GM12878 (cell line): ENCODE measurements around the gene CLDN7. TPM values are rescaled to one million over a fixed set of nuclear protein-coding genes. Genes with fewer than 3 reads are reported as not detected.
A peak's percentile ranks its signal among the peaks of the same experiment; 100 is the strongest.

Experiments
- BCL3 ChIP-seq: IDR thresholded peaks from 2 replicates; pipeline ENCODE4 v1.6.1; 2011; ENCODE audit warnings: borderline replicate concordance, low read depth, mild to moderate bottlenecking, moderate library complexity, low read length; ENCODE audit not compliant: insufficient read depth, poor library complexity, severe bottlenecking
- BHLHE40 ChIP-seq, 2 experiments: fragments of 450-650 bp in 1 of 2; IDR thresholded peaks; 2 replicates each; pipeline ENCODE4 v1.6.1; 2011 to 2017; ENCODE audit warnings: low read depth in 2 of 2, borderline replicate concordance in 1 of 2, improper control_type of control experiment in 1 of 2, low read length in 1 of 2, mild to moderate bottlenecking in 1 of 2
- BMI1 ChIP-seq: fragments of 450-650 bp; IDR thresholded peaks from 2 replicates; pipeline ENCODE4 v1.6.1; 2016; ENCODE audit warnings: mild to moderate bottlenecking, moderate library complexity, borderline replicate concordance
- CREB1 ChIP-seq: IDR thresholded peaks from 2 replicates; pipeline ENCODE4 v1.6.1; 2012; ENCODE audit warnings: low read depth, mild to moderate bottlenecking, inconsistent platforms
- FOS ChIP-seq: IDR thresholded peaks from 3 replicates; pipeline ENCODE4 v1.6.1; 2011; ENCODE audit warnings: borderline replicate concordance; ENCODE audit not compliant: insufficient read length; ENCODE audit errors: extremely low read depth
- FOXM1 ChIP-seq: IDR thresholded peaks from 2 replicates; pipeline ENCODE4 v1.6.1; 2012; ENCODE audit warnings: low read depth, mild to moderate bottlenecking, inconsistent platforms, low read length, moderate library complexity
- HCFC1 ChIP-seq: fragments of 150-350 bp; IDR thresholded peaks from 2 replicates; pipeline ENCODE4 v1.6.1; 2014; ENCODE audit warnings: low read length
- IKZF1 ChIP-seq: fragments of 450-650 bp; conservative IDR thresholded peaks from 2 replicates; pipeline ENCODE4 v1.6.1; 2017; ENCODE audit warnings: antibody characterized with exemption, mild to moderate bottlenecking
- IRF5 ChIP-seq: fragments of 450-650 bp; IDR thresholded peaks from 2 replicates; pipeline ENCODE4 v1.6.1; 2017; ENCODE audit warnings: borderline replicate concordance
- KLF5 ChIP-seq: fragments of 450-650 bp; IDR thresholded peaks from 2 replicates; pipeline ENCODE4 v1.6.1; 2014; ENCODE audit warnings: mild to moderate bottlenecking; ENCODE audit not compliant: partially characterized antibody
- NR2C1 ChIP-seq: fragments of 450-650 bp; IDR thresholded peaks from 2 replicates; pipeline ENCODE4 v1.6.1; 2017; ENCODE audit warnings: antibody characterized with exemption, mild to moderate bottlenecking, moderate library complexity
- NR2C2 ChIP-seq: IDR thresholded peaks from 2 replicates; pipeline ENCODE4 v1.6.1; 2011; ENCODE audit warnings: borderline replicate concordance, low read depth; ENCODE audit not compliant: control insufficient read depth, insufficient read length
- PAX8 ChIP-seq: fragments of 450-650 bp; IDR thresholded peaks from 2 replicates; pipeline ENCODE4 v1.6.1; 2017; ENCODE audit warnings: mild to moderate bottlenecking, moderate library complexity
- PML ChIP-seq: IDR thresholded peaks from 2 replicates; pipeline ENCODE4 v1.6.1; 2012; ENCODE audit warnings: low read length, inconsistent platforms
- RAD21 ChIP-seq: IDR thresholded peaks from 2 replicates; pipeline ENCODE4 v1.6.1; 2011; ENCODE audit warnings: mild to moderate bottlenecking, low read depth, low read length, moderate library complexity; ENCODE audit not compliant: insufficient read depth
- RCOR1 ChIP-seq: conservative IDR thresholded peaks from 2 replicates; pipeline ENCODE4 v1.6.1; 2012; ENCODE audit warnings: low read depth, low read length, improper control_type of control experiment
- SMARCA5 ChIP-seq: fragments of 450-650 bp; IDR thresholded peaks from 2 replicates; pipeline ENCODE4 v1.6.1; 2017; ENCODE audit warnings: mild to moderate bottlenecking
- STAT3 ChIP-seq: IDR thresholded peaks from 2 replicates; pipeline ENCODE4 v1.6.1; 2011; ENCODE audit warnings: low read depth, low read length, improper control_type of control experiment
- TAF1 ChIP-seq: IDR thresholded peaks from 2 replicates; pipeline ENCODE4 v1.6.1; 2011; ENCODE audit warnings: mild to moderate bottlenecking, low read depth, low read length, borderline replicate concordance
- YY1 ChIP-seq: IDR thresholded peaks from 2 replicates; pipeline ENCODE4 v1.6.1; 2011; ENCODE audit warnings: low read depth, mild to moderate bottlenecking, low read length
- ZBED1 ChIP-seq: IDR thresholded peaks from 2 replicates; pipeline ENCODE4 v1.6.1; 2016; ENCODE audit warnings: borderline replicate concordance
- ZNF24 ChIP-seq: fragments of 450-650 bp; IDR thresholded peaks from 2 replicates; pipeline ENCODE4 v1.6.1; 2017; ENCODE audit warnings: antibody characterized with exemption, mild to moderate bottlenecking
- ZNF384 ChIP-seq: IDR thresholded peaks from 2 replicates; pipeline ENCODE4 v1.6.1; 2012; ENCODE audit warnings: low read depth, mild to moderate bottlenecking, low read length, improper control_type of control experiment, borderline replicate concordance
- polyA plus RNA-seq, 11 experiments: library from polyadenylated mRNA; depleted of rRNA in 4 of 11; unstranded in 6 of 11; stranded (reverse) in 5 of 11; fragments of >200 nt; fragmentation: Nextera tagmentation in 4 of 11; fragmentation: Illumina TruSeq in 1 of 11; extraction: Ambion mirVana in 4 of 11; extraction: Trizol in 1 of 11; gene quantifications; 1 replicate in 1 of 11; 2 replicates in 10 of 11; pipeline versions ENCODE4 v1.2.1 to v1.2.3, GENCODE V29; 2011 to 2016; ENCODE audit warnings: inconsistent platforms in 2 of 11, missing spikeins in 2 of 11, low read depth in 1 of 11
- total RNA-seq, 4 experiments: library from RNA; depleted of rRNA in 3 of 4; stranded (reverse); fragments of >200 nt in 3 of 4; fragmentation: Illumina TruSeq in 1 of 4; extraction: Trizol in 1 of 4; gene quantifications; 2 replicates each; pipeline versions ENCODE4 v1.2.1 to v1.2.3, GENCODE V29; 2013 to 2021
- TF ChIP-seq, protein P1 (sequence below): IDR thresholded peaks from 2 replicates; pipeline ENCODE4 v1.6.1; 2012; ENCODE audit warnings: mild to moderate bottlenecking, low read depth, low read length

Gene CLDN7
- total and polyA plus RNA-seq, 10 of the 15 experiments (the other 5 are each of a cell fraction or from before 2014, with no cell fraction given) = 0.19 to 1.3 (median 0.36) TPM; not detected in 5

DNA sequence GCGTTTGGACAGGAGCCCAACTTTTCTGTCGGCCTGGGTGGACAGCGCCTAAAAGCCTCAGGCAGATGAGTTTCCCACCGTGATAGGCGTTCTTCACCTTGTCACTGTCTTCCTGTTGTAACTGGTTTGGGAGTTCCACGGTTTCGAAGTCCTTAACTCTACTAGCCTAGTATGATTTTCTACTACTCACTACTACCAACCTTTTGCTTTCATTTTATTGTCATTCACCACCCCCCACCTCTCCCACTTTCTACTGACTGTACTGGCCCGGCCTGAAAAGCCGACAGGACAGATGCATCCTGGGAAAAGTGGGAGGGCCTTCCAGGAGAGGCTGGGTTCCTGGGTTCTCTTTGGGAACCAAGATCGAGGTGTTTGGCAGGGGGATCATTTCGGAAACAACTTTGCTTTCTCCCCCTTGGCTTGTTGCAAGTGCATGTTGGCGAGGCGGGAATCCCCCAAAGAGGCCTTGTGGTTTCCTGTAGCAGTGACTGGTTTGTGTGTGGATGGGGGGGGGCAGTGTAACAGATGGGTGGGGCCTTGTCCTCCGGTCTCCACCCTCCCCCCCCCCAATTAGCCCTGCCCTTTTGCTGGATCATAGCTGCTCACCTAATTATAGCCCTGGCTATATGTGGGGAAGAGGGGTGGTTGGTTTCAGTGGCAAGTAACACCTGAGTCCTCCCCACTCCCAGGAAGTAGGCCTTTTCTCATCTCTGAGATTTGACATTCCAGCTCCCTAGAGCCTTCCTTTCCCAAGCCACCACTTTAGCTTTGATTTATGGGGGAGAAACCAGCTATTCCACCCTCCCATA, 46.6 kb upstream of the CLDN7 start (continued):
- TF ChIP-seq, protein P1, sequence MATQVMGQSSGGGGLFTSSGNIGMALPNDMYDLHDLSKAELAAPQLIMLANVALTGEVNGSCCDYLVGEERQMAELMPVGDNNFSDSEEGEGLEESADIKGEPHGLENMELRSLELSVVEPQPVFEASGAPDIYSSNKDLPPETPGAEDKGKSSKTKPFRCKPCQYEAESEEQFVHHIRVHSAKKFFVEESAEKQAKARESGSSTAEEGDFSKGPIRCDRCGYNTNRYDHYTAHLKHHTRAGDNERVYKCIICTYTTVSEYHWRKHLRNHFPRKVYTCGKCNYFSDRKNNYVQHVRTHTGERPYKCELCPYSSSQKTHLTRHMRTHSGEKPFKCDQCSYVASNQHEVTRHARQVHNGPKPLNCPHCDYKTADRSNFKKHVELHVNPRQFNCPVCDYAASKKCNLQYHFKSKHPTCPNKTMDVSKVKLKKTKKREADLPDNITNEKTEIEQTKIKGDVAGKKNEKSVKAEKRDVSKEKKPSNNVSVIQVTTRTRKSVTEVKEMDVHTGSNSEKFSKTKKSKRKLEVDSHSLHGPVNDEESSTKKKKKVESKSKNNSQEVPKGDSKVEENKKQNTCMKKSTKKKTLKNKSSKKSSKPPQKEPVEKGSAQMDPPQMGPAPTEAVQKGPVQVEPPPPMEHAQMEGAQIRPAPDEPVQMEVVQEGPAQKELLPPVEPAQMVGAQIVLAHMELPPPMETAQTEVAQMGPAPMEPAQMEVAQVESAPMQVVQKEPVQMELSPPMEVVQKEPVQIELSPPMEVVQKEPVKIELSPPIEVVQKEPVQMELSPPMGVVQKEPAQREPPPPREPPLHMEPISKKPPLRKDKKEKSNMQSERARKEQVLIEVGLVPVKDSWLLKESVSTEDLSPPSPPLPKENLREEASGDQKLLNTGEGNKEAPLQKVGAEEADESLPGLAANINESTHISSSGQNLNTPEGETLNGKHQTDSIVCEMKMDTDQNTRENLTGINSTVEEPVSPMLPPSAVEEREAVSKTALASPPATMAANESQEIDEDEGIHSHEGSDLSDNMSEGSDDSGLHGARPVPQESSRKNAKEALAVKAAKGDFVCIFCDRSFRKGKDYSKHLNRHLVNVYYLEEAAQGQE = no peak
- TF ChIP-seq FOS (no peak), RCOR1 (no peak), STAT3 (0 out of 2 replicates have a peak, but pooled peaks have one; percentile 25), BCL3 (peak; percentile 73), NR2C2 (no peak), HCFC1 (peak; percentile 49; the same call in 1 of the 2 replicates), SMARCA5 (no peak), IRF5 (no peak), ZBED1 (peak; percentile 59; the same call in 1 of the 2 replicates), NR2C1 (no peak), CREB1 (peak; percentile 75; the same call in 1 of the 2 replicates), FOXM1 (peak; percentile 65; the same call in 1 of the 2 replicates), YY1 (peak; percentile 49; the same call in 1 of the 2 replicates), ZNF24 (no peak), TAF1 (peak; percentile 64), KLF5 (no peak), BMI1 (no peak), PML (0 out of 2 replicates have a peak, but pooled peaks have one; percentile 55), IKZF1 (peak; percentile 31), PAX8 (no peak), ZNF384 (no peak), RAD21 (no peak), BHLHE40 (IDR thresholded peaks at IDR 0.05; ENCODE audit: borderline replicate concordance in 1 of 2, low read depth in 2 of 2, low read length in 1 of 2) (peak; percentile 28 to 32; a peak in 2 of 4 replicates)
